Transverse colon (tissue), 4 donors: ENCODE results near the gene FGD5. TPM values are rescaled to one million over a fixed set of nuclear protein-coding genes. Genes with fewer than 3 reads are reported as not detected.

Experiments used
- DNase-seq: peaks from one replicate; pipeline ENCODE4 v3.0.0-alpha.2; 2019
- H3K27ac ChIP-seq, 4 donors: fragments of 200-600 bp; sonication (generic); 2 replicates each; pipeline ENCODE4 v1.5.1; 2016 to 2018; ENCODE audit warnings: inconsistent platforms in 4 of 4
- H3K27me3 ChIP-seq: fragments of 200-600 bp; sonication (generic); 2 replicates; pipeline ENCODE4 v1.5.1; 2017; ENCODE audit warnings: inconsistent platforms
- H3K36me3 ChIP-seq, 4 donors: fragments of 200-600 bp; sonication (generic); 2 replicates each; pipeline ENCODE4 v1.5.1; 2017 to 2019; ENCODE audit warnings: inconsistent platforms in 4 of 4
- H3K4me1 ChIP-seq, 4 donors: fragments of 200-600 bp; sonication (generic); 2 replicates each; pipeline ENCODE4 v1.5.1; 2017 to 2020; ENCODE audit warnings: inconsistent platforms in 4 of 4
- H3K4me3 ChIP-seq, 4 donors: fragments of 200-600 bp; sonication (generic); 1 replicate in 1 of 4; 2 replicates in 3 of 4; pipeline versions ENCODE4 v1.5.1 to v1.6.1; 2017 to 2019; ENCODE audit warnings: inconsistent platforms in 4 of 4
- H3K9me3 ChIP-seq, 2 donors: fragments of 200-600 bp; sonication (generic); 2 replicates each; pipeline ENCODE4 v1.5.1; 2017 to 2019; ENCODE audit warnings: inconsistent platforms in 2 of 2
- CTCF ChIP-seq, 5 experiments: fragments of 200-600 bp in 3 of 5; fragments of 450-650 bp in 2 of 5; sonication (generic) in 3 of 5; IDR thresholded peaks; 1 replicate in 2 of 5; 2 replicates in 3 of 5; pipeline ENCODE4 v1.5.1; 2016 to 2017; ENCODE audit warnings: antibody characterized with exemption in 5 of 5, inconsistent platforms in 3 of 5, mild to moderate bottlenecking in 2 of 5, moderate library complexity in 1 of 5
- EP300 ChIP-seq: sonication (generic); formaldehyde crosslinking; IDR thresholded peaks from one replicate; pipeline ENCODE4 v1.6.1; 2017; ENCODE audit warnings: antibody characterized with exemption, low read depth
- POLR2A ChIP-seq: fragments of 450-650 bp; IDR thresholded peaks from one replicate; pipeline ENCODE4 v1.6.1; 2016; ENCODE audit warnings: antibody characterized with exemption, mild to moderate bottlenecking, moderate library complexity
- POLR2AphosphoS5 ChIP-seq, 3 donors: sonication (generic); formaldehyde crosslinking; IDR thresholded peaks; one replicate each; pipeline ENCODE4 v1.6.1; 2016; ENCODE audit warnings: antibody characterized with exemption in 3 of 3
- WGBS, 2 donors: methylation state at CpG; one replicate each; pipeline ENCODE4 v1.1.5; 2018; ENCODE audit warnings: low coverage in 1 of 2; 5-methylcytosine and 5-hydroxymethylcytosine counted together
- in situ Hi-C, 4 donors: fragments of 200-750 bp; cut with MboI; loops; one replicate each; pipeline versions ENCODE4 v1.15.0 to v1.15.1; 2017; ENCODE audit warnings: low sequenced_read_pairs in 3 of 4, low pct_ligation_motif_present in 1 of 4, low pct_unique_long_range_greater_than_20kb in 1 of 4
- intact Hi-C: fragments of 100-400 bp; cut with DNase I; formaldehyde crosslinking; loops from one replicate; pipeline ENCODE4 v1.15.1; 2023; ENCODE audit warnings: low total_unique reads
- total RNA-seq, 4 donors: library from RNA; depleted of rRNA; stranded (reverse); fragments of >200 nt; gene quantifications; one replicate each; pipeline ENCODE4 v1.1.0, GENCODE V29; 2016

Gene FGD5
- total RNA-seq, 4 donors from 2014 or later = 5.6 to 15.9 (median 10.2) TPM

GRCh38 chr3:14909250-14909649 lies 90.5 kb downstream of the FGD5 start:
- Histone ChIP-seq H3K27ac (no peak overlapping the region), H3K36me3 (no peaks in the 10 kb centered on the region), H3K4me3 (no peak overlapping the region), H3K27me3 (no peaks in the 10 kb centered on the region), H3K9me3 (no peaks in the 10 kb centered on the region), H3K4me1 (peaks cover 0 to 3% (median 0%) of the 10 kb centered on the region in 4 donors)
- intact Hi-C loops = loop anchor here (5.0 kb wide), 1 partner anchor 433 kb away; no protein-coding TSS in a partner anchor
- in situ Hi-C loops = loop anchor here in 1 of 4 donors (25.0 kb wide), 1 partner anchor 397 kb away; no protein-coding TSS in a partner anchor
- WGBS, 2 donors = 54 to 60% methylated on average over 3 to 5 of the region's 5 CpGs
- DNase-seq = no peak
- no peak for TF ChIP-seq CTCF (IDR thresholded peaks at IDR 0.05)
- no peak for TF ChIP-seq EP300
- no peak for TF ChIP-seq POLR2A
- TF ChIP-seq POLR2AphosphoS5 (IDR thresholded peaks at IDR 0.05) = no peak

GRCh38 chr3:14911651-14912050 lies 92.9 kb downstream of the FGD5 start:
- intact Hi-C loops = loop anchor here (10.0 kb wide), 1 partner anchor 397 kb away; no protein-coding TSS in a partner anchor

GRCh38 chr3:14913071-14913925 lies 94.5 kb downstream of the FGD5 start:
- in situ Hi-C loops (loop anchor here in 3 of 4 donors (10.0 to 25.0 kb wide), 4 partner anchors 118 to 401 kb away; partner anchors contain the start of gene C3orf20 (in 2 of the 3)), intact Hi-C loops (loop anchor here (10.0 kb wide), 1 partner anchor 398 kb away; no protein-coding TSS in a partner anchor)
- TF ChIP-seq POLR2AphosphoS5 (IDR thresholded peaks at IDR 0.05) (no peak), EP300 (no peak), POLR2A (no peak), CTCF (IDR thresholded peaks at IDR 0.05) (no peak)
- Histone ChIP-seq H3K27ac (no peak overlapping the region), H3K4me3 (no peak overlapping the region), H3K36me3 (no peaks in the 10 kb centered on the region), H3K4me1 (no peaks in the 10 kb centered on the region), H3K9me3 (no peaks in the 10 kb centered on the region), H3K27me3 (no peaks in the 10 kb centered on the region)
- no peak for DNase-seq
- WGBS, 2 donors = 86 to 91% methylated on average over 1 to 10 of the region's 10 CpGs

More at GRCh38 chr3:14911651-14912050, 92.9 kb downstream of the FGD5 start:
- H3K4me1 ChIP-seq = peaks cover 0 to 3% (median 0%) of the 10 kb centered on the region in 4 donors
- H3K27me3 ChIP-seq = no peaks in the 10 kb centered on the region
- no peak for DNase-seq
- H3K27ac ChIP-seq = no peak overlapping the region
- 90 to 100% methylated on average over 8 to 11 of the region's 11 CpGs for WGBS, 2 donors
- in situ Hi-C loops = loop anchor here in 3 of 4 donors (10.0 to 25.0 kb wide), 4 partner anchors 117 to 399 kb away; partner anchors contain the start of gene C3orf20 (in 2 of the 3)
- TF ChIP-seq CTCF (IDR thresholded peaks at IDR 0.05) (no peak), POLR2AphosphoS5 (IDR thresholded peaks at IDR 0.05) (no peak), POLR2A (no peak), EP300 (no peak)
- no peak overlapping the region for H3K4me3 ChIP-seq
- H3K9me3 ChIP-seq = no peaks in the 10 kb centered on the region
- no peaks in the 10 kb centered on the region for H3K36me3 ChIP-seq
